GM21423 (cell line): ENCODE measurements around the gene RUNDC3A.
"Not testable (repeated sequence)": the region's sequence is repeated elsewhere in the genome, so short reads cannot be mapped to it uniquely, and the experiment has no call there.

ENCODE experiments used
- ATAC-seq: cut with Tn5 transposase; IDR thresholded peaks from one replicate; pipeline ENCODE4 v1.9.1; 2021; ENCODE audit warnings: mild to moderate bottlenecking, moderate library complexity; ENCODE audit not compliant: unreplicated experiment

Gene RUNDC3A

GRCh38 chr17:44356241-44356640 lies 47.8 kb downstream of the RUNDC3A start:
- no peak for ATAC-seq

- no peak for ATAC-seq
Observed at GRCh38 chr17:44358066-44358465, 49.7 kb downstream of the RUNDC3A start.

- ATAC-seq = no peak
Observed at GRCh38 chr17:44359006-44359405, 50.6 kb downstream of the RUNDC3A start.

GRCh38 chr17:44359458-44360143 lies 51.2 kb downstream of the RUNDC3A start:
- no peak for ATAC-seq

- no peak for ATAC-seq
Observed at GRCh38 chr17:44360144-44360533, 51.7 kb downstream of the RUNDC3A start.

- ATAC-seq = no peak
Observed at GRCh38 chr17:44360826-44361225, 52.4 kb downstream of the RUNDC3A start.

GRCh38 chr17:44361292-44362260 lies 53.2 kb downstream of the RUNDC3A start:
- ATAC-seq = no peak

- ATAC-seq = no peak
Observed at GRCh38 chr17:44362459-44362948, 54.1 kb downstream of the RUNDC3A start.

GRCh38 chr17:44362949-44363612 lies 54.7 kb downstream of the RUNDC3A start:
- no peak for ATAC-seq

- no peak for ATAC-seq
Observed at GRCh38 chr17:44363613-44364159, 55.3 kb downstream of the RUNDC3A start, which contains the start of gene FAM171A2. FAM171A2 (minus strand) TSS chr17:44363853; CDS start chr17:44363714, 139 bp downstream.

- ATAC-seq = not testable (repeated sequence)
Observed at GRCh38 chr17:44365051-44365450, 56.6 kb downstream of the RUNDC3A start.

- no peak for ATAC-seq
Observed at GRCh38 chr17:44367231-44367979, 59.0 kb downstream of the RUNDC3A start.
